Measurements from ENCODE around the gene UBTD2. TPM values are rescaled to one million over a fixed set of nuclear protein-coding genes. Genes with fewer than 3 reads are reported as not detected.

UBTD2 gene
- total RNA-seq, 1 donor from 2014 or later = 42.5 TPM

DNA sequence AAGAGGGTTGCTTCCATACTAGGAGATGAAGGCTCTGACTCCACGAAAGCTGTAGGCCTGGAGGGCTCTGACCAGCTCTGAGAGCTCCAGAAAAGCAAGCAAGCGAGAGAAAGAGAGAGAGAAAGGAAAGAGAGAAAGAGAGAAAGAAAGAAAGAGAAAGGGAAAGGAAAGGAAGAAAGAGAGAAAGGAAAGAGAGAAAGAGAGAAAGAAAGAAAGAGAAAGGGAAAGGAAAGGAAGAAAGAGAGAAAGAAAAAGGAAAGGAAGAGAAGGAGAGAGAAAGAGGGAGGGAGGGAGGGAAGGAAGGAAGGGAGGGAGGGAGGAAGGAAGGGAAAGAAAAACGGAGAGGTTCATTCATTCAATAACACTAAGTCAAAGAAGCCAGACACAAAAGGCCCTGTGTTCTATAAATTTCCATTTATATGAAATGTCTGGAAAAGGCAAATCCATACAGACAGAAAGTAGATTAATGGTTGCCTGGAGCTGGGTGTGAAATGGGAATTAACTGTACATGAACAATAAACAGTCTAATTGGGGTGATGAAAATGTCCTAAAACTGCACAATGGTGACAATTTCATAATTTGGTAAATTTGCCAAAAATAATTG is 93.8 kb downstream of the UBTD2 start:
- no peak for DNase-seq

DNA sequence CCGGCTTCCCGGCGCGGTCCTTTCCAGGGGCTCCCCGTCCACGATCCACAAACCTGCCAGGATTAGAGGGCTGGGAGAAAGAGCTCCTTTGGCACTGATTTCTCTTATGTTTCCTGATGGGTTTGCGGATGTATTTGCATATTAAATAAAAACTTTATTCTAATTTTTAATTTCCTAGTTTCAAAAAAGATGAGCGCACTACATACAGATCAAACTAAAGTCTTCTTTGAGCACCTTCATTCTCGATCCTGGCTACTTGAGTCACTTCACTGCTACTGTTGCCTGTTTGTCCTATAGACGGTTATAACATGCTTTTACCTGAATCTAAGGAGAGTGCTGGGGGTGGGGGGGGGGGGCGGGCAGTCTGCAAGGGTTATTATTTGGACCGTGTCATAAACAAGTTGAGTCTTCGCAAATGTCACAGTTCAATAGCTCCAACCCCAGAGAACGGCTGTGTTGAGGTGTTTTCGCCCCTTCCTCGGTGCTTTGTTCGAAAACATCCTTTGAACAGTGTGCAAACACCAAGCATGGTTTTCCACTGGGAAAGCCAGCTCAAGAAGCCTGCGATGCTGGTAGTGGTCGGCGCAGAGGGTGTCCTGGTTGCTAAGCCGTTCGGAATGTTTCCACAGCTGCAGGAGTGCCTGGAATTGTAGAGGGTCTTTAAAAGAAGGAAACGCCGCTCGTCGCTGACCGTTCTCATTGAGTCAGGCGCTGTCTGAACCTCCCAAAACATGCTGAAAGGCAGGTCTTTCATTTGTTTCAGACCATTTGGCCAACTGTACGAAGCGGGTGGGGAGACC is 94.5 kb downstream of the UBTD2 start:
- no peak for DNase-seq

DNA sequence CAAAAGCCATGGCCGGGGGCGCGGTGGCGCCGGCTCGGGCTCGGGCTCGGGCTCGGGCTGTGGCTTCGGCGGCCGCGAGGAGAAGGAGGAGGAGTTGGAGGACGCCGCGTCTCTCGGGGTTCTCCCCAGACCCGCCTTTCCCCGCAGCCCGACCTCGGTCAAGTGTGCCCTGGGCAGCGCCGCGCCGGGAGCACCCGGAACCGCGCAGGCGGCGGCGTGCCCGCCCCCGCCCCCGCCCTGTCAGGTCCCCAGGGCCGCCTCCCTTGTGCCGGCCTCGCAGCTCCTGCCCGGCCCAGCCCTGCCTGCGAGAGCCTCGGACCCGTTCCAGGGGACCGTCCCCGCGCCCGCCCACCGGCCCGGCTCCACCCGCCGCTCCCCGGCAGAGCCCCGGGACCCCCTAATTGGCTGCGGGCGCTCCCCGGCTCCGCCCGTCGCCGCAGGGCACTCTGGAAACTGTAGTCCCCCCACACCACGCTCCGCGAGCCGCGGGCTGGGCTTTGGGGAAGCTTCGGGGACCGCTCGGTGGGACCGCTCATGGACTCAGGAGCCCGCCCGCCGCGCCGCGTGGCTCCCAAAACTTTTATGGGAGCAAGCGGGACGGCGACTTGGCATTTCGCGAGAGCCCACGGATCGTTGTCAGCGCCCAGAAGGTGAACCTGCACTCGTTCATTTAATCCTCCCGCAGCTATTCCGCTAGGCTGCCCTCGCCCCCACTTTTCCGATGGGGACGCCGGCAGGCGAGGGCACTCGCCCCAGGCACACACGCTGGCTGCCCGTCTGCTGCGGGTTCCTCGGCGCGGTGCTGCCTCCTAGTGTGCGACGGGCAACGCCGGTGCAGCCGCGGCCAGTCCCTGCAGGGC is 95.3 kb downstream of the UBTD2 start, which contains the start of gene STK10:
TSS of gene STK10 (minus strand) at position 192 of the 860 bp plus-strand sequence. CDS start at position 10, 182 bp downstream.
- DNase-seq = peak; percentile 86

DNA sequence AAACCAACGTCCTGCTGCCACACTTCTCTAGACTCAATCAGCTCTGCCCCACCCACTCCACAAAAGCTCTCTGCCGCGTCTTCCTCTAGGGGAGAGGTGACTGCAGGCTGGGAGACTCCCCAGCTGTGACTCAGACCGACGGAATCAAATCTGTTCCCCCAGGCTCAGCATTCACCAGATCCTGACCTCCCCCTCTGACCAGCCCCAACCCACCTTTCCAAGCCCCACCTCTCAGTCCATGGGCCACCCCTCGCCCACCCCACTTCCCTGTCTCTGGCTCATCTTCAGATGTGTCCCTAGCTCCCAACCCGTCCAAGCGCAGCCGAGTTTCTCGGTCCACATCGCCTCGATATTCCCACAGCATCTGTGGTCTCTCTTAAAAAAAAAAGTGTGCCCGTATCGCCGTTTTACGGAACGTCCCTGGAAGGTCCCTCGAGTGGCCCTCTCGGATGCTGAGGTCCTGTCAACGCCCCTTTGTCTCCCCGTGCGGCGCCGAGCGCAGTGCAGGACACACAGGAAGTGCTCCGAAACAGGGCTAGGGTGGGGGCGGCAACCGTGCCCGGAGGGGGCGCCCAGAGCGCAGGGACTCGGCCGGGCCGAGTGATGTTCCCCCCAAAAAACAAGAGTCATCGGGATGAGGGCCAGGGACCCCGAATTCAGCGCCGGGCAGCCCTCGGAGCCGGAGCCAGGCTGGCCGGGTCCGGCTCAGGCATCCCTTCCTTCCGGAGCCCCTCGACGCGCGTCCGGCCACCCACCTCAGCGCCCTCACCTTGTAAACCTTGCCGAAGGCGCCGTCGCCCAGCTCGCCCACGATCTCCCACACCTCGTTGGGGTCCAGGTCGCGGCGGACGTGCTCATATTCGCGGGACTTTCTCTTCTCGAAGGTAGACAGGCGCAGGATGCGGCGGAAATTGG is 96.2 kb downstream of the UBTD2 start:
- DNase-seq = no peak

DNA sequence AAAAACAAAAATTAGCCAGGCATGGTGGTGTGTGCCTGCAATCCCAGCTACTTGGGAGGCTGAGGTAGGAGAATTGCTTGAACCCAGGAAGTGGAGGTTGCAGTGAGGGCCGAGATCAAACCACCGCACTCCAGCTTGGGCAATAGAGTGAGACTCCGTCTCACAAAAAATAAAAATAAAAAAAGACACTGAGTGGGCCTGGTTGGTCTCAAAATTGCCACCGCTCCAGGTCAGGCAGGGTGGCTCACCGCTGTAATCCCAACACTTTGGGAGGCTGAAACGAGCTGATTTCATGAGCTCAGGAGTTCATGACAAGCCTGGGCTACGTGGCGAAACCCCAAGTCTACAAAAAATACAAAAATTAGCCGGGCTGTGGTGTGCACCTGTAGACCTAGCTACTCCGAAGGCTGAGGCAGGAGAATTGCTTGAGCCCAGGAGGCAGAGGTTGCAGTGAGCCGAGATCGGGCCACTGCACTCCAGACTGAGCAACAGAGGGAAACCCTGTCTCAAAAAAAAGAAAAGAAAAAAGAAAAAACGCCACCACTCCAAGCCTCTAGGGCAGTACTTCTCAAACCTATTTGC is 97.4 kb downstream of the UBTD2 start:
- no peak for DNase-seq

DNA sequence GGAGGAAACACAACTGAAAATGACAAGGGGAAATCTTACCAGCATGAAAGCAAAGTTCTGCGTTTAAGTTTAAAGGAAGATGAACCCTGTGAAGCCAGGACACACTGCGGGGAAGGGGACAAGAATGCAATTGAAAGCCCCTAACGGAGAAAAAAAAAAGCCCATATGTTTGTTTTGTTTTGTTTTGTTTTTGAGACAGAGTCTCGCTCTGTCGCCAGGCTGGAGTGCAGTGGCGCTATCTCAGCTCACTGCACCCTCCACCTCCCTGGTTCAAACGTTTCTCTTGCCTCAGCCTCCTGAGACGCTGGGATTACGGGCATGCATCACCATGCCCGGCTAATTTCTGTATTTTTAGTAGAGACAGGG is 98.5 kb downstream of the UBTD2 start:
- no peak for DNase-seq

DNA sequence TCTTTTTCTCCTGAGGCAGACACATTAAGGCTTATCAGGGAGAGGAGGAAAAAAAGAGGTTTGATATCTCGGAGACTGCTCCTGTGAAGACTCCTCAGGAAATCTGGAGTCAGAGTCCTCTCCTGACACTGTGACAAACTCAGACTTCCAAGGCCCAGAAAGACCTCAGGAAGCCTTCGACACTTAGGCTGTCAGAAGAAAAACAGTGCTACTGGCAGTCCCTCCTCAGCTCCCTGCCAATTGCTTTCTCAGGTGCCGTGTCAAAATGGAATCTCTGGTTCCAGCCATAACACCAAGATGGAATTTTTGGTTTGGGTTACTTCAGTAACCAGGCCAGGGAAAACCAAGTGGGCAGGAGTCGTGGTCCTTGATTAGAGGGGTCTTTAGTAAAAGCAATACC is 99.7 kb downstream of the UBTD2 start:
- no peak for DNase-seq

DNA sequence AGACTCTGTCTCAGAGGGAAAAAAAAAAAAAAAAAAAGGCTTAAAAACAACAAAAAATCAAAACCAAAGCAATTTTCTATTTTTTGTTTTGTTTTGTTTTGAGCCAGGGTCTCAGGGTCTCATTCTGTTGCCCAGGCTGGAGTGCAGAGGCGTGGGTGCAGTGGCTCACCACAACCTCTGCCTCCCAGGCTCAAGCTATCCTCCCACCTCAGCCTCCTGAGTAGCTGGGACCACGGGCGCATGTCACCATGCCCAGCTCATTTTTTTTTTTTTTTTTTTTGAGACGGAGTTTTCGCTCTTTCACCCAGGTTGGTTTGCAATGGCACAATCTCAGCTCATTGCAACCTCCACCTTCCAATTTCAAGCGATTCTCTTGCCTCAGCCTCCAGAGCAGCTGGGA is 101.3 kb downstream of the UBTD2 start:
- DNase-seq = no peak

DNA sequence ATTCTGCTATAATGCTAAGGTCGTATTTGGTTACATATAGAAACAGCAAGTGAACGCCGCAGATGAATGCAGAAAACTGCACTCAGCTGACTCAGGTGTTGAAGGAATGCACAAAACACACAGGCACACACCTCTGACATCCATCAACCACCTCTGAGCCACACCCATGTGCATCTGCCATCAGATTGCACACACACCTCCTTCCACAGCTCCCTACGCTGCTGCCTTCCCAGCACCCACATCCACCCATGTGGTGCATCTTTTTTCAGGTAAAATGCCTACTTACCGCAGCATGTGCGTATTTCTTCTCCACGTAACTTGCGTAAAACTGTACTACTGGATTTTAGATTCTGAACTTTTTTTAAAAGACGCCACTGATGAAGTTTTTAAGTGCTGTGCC is 102.6 kb downstream of the UBTD2 start:
- DNase-seq = no peak

DNA sequence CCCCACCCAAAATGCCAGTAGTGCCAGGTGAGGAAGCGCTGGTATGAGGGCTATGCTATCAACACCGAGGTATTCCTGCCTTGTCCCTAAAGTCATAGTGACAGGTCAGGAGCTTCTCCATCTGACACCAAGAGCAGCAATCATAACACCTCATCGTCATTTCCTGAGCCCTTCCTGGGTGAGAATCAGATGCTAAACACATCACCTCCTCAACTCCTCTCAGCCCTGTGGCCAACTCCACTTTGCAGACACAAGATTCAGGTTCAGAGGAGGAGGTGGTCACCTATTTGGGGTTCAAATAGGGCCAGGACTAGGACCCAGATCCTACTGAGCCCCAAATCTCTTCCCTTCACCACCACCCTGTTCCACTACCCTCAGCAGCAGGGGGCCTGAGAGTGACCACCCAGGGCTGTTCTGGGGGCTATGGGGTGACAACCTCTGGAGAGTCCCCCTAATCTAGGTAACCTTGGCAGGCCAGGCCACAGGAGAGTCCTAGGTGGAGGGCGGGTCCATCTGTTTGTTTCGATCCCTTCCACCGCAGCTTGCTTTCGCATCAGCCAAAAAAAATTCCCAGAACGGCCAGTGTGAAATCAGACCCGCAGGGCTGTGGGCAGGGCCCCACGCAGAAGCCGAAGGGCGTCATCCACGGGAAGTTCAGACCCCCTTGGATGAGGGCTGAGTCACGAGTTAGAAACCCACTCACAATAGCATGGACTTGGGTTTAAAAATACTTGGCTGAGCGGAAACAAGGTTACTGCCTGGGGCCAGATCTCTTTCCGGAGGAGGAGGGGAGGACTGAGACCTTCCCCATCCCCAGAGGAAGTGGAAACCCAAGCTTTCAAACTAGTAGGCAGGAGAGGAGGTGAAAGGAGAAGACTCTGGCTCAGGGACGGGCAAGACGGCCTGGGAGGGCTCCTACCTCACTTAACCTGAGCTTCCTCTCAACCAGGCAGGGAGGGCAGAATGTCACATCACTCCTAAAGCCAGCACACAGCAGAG is 104.3 kb downstream of the UBTD2 start:
- DNase-seq = no peak

DNA sequence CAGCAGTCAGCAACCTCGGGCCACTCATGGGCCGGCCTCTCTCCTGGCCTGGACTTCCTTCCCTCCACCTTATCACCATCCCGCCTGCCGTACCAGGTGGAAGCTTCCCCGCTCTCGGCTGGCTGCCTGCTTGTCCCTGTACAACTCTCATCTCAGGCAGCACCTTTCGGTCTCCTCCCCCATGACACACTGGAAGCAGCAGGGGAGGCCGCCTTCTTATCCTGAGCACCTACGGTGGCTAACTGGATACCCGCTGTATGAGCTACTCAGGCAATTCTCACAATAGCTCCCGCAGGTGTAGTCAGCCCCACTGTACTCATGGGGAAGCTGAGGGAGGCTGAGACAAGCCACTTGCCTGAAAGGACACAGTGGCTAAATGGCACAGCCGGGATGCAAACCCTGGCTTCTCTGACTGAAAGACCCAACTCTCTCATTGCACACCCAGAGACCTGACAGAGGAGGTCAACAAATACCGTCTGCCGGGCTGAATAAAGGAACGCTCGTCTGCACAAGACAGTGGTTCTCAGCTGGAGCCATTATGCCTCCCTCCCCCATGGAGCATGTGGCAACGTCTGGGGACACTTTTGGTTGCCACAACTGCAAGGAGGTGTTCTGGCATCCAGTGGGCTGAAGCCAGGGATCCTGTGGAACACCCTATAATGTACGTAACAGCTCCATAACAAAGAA is 105.1 kb downstream of the UBTD2 start:
- DNase-seq = no peak

DNA sequence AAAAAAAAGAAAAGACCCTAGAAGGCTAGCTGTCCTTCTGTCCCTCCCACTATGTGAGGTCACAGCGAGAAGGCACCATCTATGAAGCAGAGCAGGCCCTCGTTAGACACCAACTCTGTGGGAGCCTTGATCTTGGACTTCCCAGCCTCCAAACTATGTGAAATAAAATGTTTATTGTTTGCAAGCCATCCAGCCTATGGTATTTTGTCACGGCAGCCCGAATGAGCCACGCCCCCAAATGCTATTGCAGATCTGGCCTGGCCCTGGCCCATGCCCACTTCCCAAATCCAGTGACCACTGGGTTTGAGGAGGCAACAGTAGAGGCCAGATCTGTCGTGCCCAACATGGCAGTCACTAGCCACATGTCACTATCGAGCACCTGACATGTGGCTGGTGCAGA is 106.4 kb downstream of the UBTD2 start:
- no peak for DNase-seq

DNA sequence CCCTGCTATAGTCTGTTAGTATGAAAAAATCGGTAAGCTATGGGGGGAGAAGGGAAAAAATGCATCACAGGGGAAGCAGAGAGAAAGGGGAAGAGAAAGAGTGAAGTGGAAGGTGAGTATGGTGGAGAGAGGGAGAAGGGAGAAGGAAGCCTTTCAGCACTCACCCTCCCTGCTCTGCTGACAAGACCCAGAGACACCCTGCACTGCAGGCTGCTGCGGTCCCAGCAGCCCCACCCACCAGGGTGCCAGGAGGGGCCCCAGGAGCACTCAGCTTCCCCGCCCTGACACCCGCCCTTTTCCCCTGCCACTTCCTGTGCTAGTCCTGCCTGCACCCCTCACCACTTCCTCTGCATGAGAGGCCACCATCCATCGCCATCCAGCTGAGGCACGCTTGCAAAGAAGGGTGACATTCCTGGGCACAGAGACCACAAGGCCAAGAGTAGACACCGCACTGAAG is 108.3 kb downstream of the UBTD2 start:
- no peak for DNase-seq

DNA sequence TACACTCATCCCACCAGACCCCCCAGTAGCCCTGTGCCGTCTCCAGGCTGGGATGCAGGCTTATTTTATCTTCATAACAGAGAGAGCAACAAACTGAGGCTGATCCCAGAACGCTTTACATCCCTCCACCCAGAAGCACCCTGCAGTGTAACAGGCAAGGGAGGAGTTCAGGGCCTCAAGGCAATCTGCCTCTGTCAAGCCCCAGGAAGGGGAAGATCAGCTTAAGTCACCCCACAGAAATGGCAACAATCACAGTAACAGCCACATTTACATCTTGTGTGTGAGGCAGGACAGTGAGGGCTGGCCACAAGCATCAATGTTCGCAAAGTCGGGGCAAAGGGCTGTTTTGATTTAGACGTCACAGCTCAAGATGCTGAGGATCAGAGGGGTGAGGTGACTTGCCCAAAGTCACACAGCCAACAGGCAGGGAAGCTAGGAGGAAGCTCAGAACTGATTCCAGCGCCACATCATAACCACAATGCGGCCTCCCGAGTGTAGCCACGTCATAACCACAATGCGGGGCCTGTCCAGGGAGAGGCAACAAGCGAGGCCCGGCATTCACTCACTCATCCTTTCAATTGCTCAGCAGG is 109.9 kb downstream of the UBTD2 start:
- no peak for DNase-seq

DNA sequence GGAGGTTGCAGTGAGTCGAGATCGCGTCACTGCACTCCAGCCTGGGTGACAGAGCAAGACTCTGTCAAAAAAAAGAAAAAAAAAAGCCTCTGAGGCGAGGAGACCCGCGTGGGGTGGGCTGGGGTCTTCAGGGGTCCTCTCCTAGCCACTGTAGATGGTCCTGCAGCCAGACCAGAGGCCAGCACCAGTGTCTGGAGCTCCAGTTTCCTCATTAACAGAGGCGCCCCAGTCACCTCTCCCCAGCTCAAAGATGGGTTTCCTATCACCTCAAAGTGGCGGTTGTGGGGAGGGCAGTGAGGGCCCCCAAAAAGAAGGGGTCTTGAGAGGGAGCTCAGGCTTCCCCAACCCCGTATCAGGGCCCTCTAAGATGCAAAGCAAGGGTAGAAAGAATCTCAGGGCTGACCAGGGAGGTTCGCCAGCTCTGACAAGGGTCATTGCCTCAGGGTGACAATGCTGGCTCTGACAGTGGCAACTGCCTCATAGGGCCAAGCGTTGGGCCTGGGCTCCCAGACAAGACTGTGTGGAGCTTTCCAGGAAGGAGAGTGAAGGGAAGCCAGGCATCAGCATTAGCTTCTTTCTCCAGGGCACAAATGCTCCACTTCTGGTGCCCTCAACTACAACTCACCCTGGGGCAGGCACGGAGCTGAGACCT is 110.5 kb downstream of the UBTD2 start:
- no peak for DNase-seq

DNA sequence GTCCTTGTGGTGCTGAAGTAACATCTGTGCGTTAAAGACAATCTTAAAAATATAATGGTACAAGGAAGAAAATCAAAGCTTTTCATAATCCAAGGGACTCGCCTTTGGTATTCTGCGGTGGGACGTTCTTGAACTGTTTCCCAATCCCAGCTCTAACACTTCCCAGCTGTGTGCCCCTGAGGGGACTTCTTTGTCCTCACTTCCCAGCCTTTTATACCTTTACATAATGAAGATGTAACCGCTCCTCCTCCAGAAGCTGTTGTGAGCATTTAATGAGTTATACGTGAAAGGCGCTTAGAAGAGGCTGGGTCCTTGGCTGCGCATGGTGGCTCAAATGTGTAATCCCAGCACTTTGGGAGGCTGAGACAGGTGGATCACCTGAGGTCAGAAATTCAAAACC is 112.4 kb downstream of the UBTD2 start:
- no peak for DNase-seq

DNA sequence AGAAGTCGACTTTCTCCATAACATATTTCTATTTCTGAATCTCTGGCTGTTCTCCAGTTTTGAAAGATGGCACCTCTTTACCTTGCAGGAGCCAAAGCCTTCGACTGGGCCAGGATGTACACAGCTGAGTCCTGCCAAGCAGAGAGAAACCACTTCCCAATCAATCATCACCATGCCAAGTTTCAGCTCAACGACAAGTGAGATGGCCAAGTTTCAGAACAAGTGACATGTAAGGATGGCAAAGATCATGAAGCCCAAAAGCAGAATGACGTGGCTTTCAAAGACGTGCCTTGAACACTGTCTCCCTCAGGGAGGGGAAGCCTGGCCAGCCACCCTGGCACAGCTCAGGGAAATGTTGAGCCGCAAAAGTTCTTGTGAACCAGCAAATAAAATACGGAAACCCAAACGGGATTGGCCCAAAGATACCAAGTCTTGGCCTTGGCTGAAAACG is 113.3 kb downstream of the UBTD2 start:
- no peak for DNase-seq

DNA sequence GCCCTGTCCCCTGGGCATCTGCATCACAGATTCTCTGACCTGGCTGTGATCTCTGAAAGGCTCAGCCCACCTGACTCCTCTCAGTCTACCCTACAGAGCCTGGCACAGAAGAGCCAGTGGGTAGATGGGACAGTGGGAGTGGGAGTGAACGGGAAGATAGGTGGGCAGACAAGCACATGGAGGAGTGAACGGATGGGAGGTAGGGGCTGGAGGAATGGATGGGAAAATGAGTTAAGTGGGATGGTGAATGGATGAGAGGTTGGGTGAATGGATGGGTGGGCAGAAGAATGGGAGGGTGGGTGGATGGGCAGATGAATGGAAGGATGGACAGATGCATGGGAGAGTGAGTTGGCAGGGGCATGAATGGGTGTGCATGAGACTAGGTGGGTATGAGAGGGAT is 114.3 kb downstream of the UBTD2 start:
- no peak for DNase-seq

DNA sequence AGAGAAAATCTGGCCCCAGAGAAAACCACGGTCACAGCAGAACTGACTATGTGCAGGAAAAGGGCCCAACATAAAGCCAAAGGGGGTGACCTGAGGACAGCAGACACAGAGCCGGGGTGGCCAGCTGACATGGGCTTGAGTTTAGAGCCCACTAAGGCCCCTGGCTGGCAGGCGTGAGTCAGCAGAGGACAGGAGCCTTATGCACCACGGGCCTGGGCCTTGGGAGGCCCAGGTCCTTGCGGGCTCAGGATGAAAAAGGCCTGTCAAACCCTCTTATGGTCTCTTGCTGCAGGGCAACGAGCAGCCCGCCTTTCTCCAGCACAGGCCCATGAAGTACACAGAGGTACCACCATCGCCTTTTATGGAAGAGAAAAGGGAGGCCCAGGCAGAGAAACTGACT is 115.3 kb downstream of the UBTD2 start:
- DNase-seq = no peak
